Stimulated activated CD8-positive, alpha-beta memory T cell treated with anti-CD3 and anti-CD28 coated beads, Interleukin-4, amount 100 ng/mL, for 24 hours (primary cell): ENCODE measurements around the gene GIN1.

Source experiments
- DNase-seq: peaks from one replicate; pipeline ENCODE4 v3.0.0-alpha.2; 2020; ENCODE audit warnings: low read depth

Gene GIN1

DNA sequence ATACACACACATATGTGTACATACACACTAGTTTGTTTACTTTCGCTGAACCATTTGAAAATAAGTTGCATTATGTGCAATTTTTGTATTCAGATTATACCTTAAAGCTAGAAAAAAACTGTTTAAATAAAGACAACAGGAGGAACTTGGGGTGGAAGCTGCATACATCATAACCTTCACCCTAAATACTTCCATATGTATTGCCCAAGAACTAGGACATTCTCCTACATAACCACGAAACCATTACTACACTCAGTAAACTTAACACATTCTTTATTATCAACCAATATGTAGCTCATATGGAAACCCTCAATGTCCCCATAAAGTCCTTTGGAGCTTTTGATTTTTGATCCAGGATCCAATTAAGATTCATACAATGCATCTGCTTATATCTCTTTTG is 83.3 kb downstream of the GIN1 start:
- DNase-seq, result no peak
